H9 (cell line): ENCODE results near the gene CDC42EP3. TPM values are rescaled to one million over a fixed set of nuclear protein-coding genes. Genes with fewer than 3 reads are reported as not detected.

Experiments used
- DNase-seq: peaks from one replicate; pipeline ENCODE4 v3.0.0-alpha.2; 2017
- H2AFZ ChIP-seq: one replicate; pipeline ENCODE4 v1.6.1; 2013; ENCODE audit warnings: mild to moderate bottlenecking, low read length, control low read depth, moderate library complexity
- H2AK5ac ChIP-seq: 2 replicates; pipeline ENCODE4 v1.6.1; 2013; ENCODE audit warnings: low read length, control low read depth, mixed read lengths; ENCODE audit not compliant: insufficient read length
- H2BK120ac ChIP-seq: one replicate; pipeline ENCODE4 v1.6.1; 2013; ENCODE audit warnings: low read depth, mild to moderate bottlenecking, low read length, control low read depth, inconsistent platforms; ENCODE audit not compliant: poor library complexity, severe bottlenecking
- H2BK12ac ChIP-seq: 2 replicates; pipeline ENCODE4 v1.6.1; 2013; ENCODE audit warnings: low read length, control low read depth, mixed read lengths, low read depth; ENCODE audit not compliant: insufficient read length
- H2BK15ac ChIP-seq: 2 replicates; pipeline ENCODE4 v1.6.1; 2013; ENCODE audit warnings: low read depth, low read length, control low read depth
- H2BK20ac ChIP-seq: one replicate; pipeline ENCODE4 v1.6.1; 2013; ENCODE audit warnings: low read depth, mild to moderate bottlenecking, low read length, control low read depth, inconsistent platforms; ENCODE audit not compliant: poor library complexity, severe bottlenecking
- H2BK5ac ChIP-seq: 2 replicates; pipeline ENCODE4 v1.6.1; 2013; ENCODE audit warnings: low read length, control low read depth, mixed read lengths; ENCODE audit not compliant: insufficient read length
- H3K14ac ChIP-seq: 2 replicates; pipeline ENCODE4 v1.6.1; 2013; ENCODE audit warnings: low read length, control low read depth; ENCODE audit not compliant: insufficient read depth
- H3K18ac ChIP-seq: 2 replicates; pipeline ENCODE4 v1.6.1; 2013; ENCODE audit warnings: low read depth, mild to moderate bottlenecking, mixed read lengths, low read length, control low read depth; ENCODE audit not compliant: insufficient read length
- H3K23ac ChIP-seq: 2 replicates; pipeline ENCODE4 v1.6.1; 2013; ENCODE audit warnings: low read length, control low read depth, mixed read lengths, low read depth; ENCODE audit not compliant: insufficient read length
- H3K23me2 ChIP-seq: 2 replicates; pipeline ENCODE4 v1.6.1; 2013; ENCODE audit warnings: low read depth, mild to moderate bottlenecking, mixed read lengths, low read length, control low read depth; ENCODE audit not compliant: insufficient read length, poor library complexity, severe bottlenecking
- H3K27ac ChIP-seq: 2 replicates; pipeline ENCODE4 v1.5.1; 2013; ENCODE audit warnings: low read length, control low read depth, mixed read lengths, low read depth; ENCODE audit not compliant: insufficient read length
- H3K27me3 ChIP-seq: 2 replicates; pipeline ENCODE4 v1.6.1; 2013; ENCODE audit warnings: low read length, control low read depth, inconsistent platforms; ENCODE audit not compliant: insufficient read depth
- H3K4ac ChIP-seq: 2 replicates; pipeline ENCODE4 v1.6.1; 2013; ENCODE audit warnings: low read depth, mild to moderate bottlenecking, control low read depth, inconsistent platforms, low read length, moderate library complexity
- H3K4me1 ChIP-seq: 2 replicates; pipeline ENCODE4 v1.6.1; 2013; ENCODE audit warnings: low read length, control low read depth, inconsistent platforms; ENCODE audit not compliant: insufficient read depth
- H3K4me2 ChIP-seq: 2 replicates; pipeline ENCODE4 v1.6.1; 2013; ENCODE audit warnings: low read length, control low read depth, mixed read lengths; ENCODE audit not compliant: insufficient read length, insufficient read depth
- H3K56ac ChIP-seq: 2 replicates; pipeline ENCODE4 v1.6.1; 2013; ENCODE audit warnings: low read depth, mild to moderate bottlenecking, mixed read lengths, low read length, control low read depth; ENCODE audit not compliant: insufficient read length
- H3K79me1 ChIP-seq: 2 replicates; pipeline ENCODE4 v1.6.1; 2013; ENCODE audit warnings: low read depth, mild to moderate bottlenecking, moderate library complexity, low read length, control low read depth, inconsistent platforms; ENCODE audit not compliant: insufficient read depth, poor library complexity, severe bottlenecking
- H3K79me2 ChIP-seq: 2 replicates; pipeline ENCODE4 v1.6.1; 2013; ENCODE audit warnings: low read length, control low read depth, inconsistent platforms; ENCODE audit not compliant: insufficient read depth
- H3K9ac ChIP-seq: 2 replicates; pipeline ENCODE4 v1.6.1; 2013; ENCODE audit warnings: low read length, control low read depth, mixed read lengths; ENCODE audit not compliant: insufficient read length; ENCODE audit errors: extremely low read depth
- H3K9me3 ChIP-seq: one replicate; pipeline ENCODE4 v1.6.1; 2013; ENCODE audit warnings: low read depth, low read length, inconsistent platforms; ENCODE audit not compliant: control insufficient read depth
- H3T11ph ChIP-seq: one replicate; pipeline ENCODE4 v1.6.1; 2013; ENCODE audit warnings: mild to moderate bottlenecking, low read length, control low read depth, inconsistent platforms
- H4K20me1 ChIP-seq: one replicate; pipeline ENCODE4 v1.6.1; 2013; ENCODE audit not compliant: control insufficient read depth, insufficient read length, insufficient read depth
- H4K5ac ChIP-seq: 2 replicates; pipeline ENCODE4 v1.6.1; 2013; ENCODE audit warnings: low read depth, mild to moderate bottlenecking, mixed read lengths, low read length, control low read depth; ENCODE audit not compliant: insufficient read length
- H4K8ac ChIP-seq: replicated peaks from 2 replicates; pipeline ENCODE4 v1.6.1; 2013; ENCODE audit warnings: low read length, control low read depth, mixed read lengths, low read depth; ENCODE audit not compliant: insufficient read length
- H4K91ac ChIP-seq: 2 replicates; pipeline ENCODE4 v1.6.1; 2013; ENCODE audit warnings: low read depth, mild to moderate bottlenecking, moderate library complexity, mixed read lengths, low read length, control low read depth; ENCODE audit not compliant: insufficient read length
- H3K27ac Mint-ChIP-seq, 3 experiments: 2 replicates in 2 of 3; 3 replicates in 1 of 3; pipeline ENCODE4 v1.8.0; 2020 to 2021; ENCODE audit warnings: mixed read lengths in 3 of 3, mild to moderate bottlenecking in 1 of 3, moderate library complexity in 1 of 3
- H3K27me3 Mint-ChIP-seq: 2 replicates; pipeline ENCODE4 v1.8.0; 2021; ENCODE audit warnings: low read depth, mild to moderate bottlenecking, moderate library complexity, mixed read lengths
- H3K36me3 Mint-ChIP-seq, 3 experiments: 2 replicates in 2 of 3; 3 replicates in 1 of 3; pipeline ENCODE4 v1.8.0; 2020 to 2021; ENCODE audit warnings: low read depth in 3 of 3, mixed read lengths in 3 of 3; ENCODE audit not compliant: insufficient read depth in 1 of 3
- H3K4me1 Mint-ChIP-seq, 2 experiments: 2 replicates each; pipeline ENCODE4 v1.8.0; 2020; ENCODE audit warnings: mixed read lengths in 2 of 2
- H3K4me3 Mint-ChIP-seq, 2 experiments: 2 replicates in 1 of 2; 3 replicates in 1 of 2; pipeline ENCODE4 v1.8.0; 2020 to 2021; ENCODE audit warnings: mild to moderate bottlenecking in 2 of 2, mixed read lengths in 2 of 2, moderate library complexity in 1 of 2
- H3K9me3 Mint-ChIP-seq, 2 experiments: 2 replicates in 1 of 2; 3 replicates in 1 of 2; pipeline ENCODE4 v1.8.0; 2020; ENCODE audit warnings: mild to moderate bottlenecking in 2 of 2, mixed read lengths in 2 of 2, moderate library complexity in 1 of 2
- WGBS: extraction: QIAGEN DNeasy Blood & Tissue Kit; methylation state at CpG from one replicate; pipeline ENCODE4 v1.1.7; 2013; ENCODE audit warnings: missing lambda C conversion rate, low lambda C conversion rate, mixed read lengths; ENCODE audit not compliant: insufficient read length; ENCODE audit errors: extremely low coverage; 5-methylcytosine and 5-hydroxymethylcytosine counted together
- total RNA-seq: library from RNA; stranded (reverse); gene quantifications from 2 replicates; pipeline ENCODE4 v1.2.1, GENCODE V29; 2021
- TF ChIP-seq, protein P1 (sequence below): fragments of 200-600 bp; sonication (generic); conservative IDR thresholded peaks from 3 replicates; pipeline ENCODE4 v1.8.0; 2021; ENCODE audit warnings: antibody characterized with exemption, mild to moderate bottlenecking

CDC42EP3 gene
- total RNA-seq, 1 experiment from 2014 or later: 61.5 TPM

- H3K23me2 ChIP-seq: no peaks in the 10 kb centered on the region
- H3K9ac ChIP-seq: no peak overlapping the region
- H3K18ac ChIP-seq: no peak overlapping the region
- H3K4ac ChIP-seq: no peak overlapping the region
- H3K4me1 Mint-ChIP-seq: peaks cover 2 to 7% of the 10 kb centered on the region in 2 experiments; a peak in 2 of 4 replicates
- no CpG with 5 or more reads among the region's 5 CpGs for WGBS
- no peak overlapping the region for H4K5ac ChIP-seq
- H3K56ac ChIP-seq: no peak overlapping the region
- H3T11ph ChIP-seq: no peak overlapping the region
- no peaks in the 10 kb centered on the region for H4K20me1 ChIP-seq
- peaks cover 0 to 4% of the 10 kb centered on the region in 2 experiments; a peak in 1 of 5 replicates for H3K9me3 Mint-ChIP-seq
- H2BK5ac ChIP-seq: no peak overlapping the region
- H3K27ac ChIP-seq: no peak overlapping the region
- H3K4me2 ChIP-seq: no peak overlapping the region
- no peak overlapping the region for H3K27ac Mint-ChIP-seq
- H2BK20ac ChIP-seq: no peak overlapping the region
- no peaks in the 10 kb centered on the region for H3K9me3 ChIP-seq
- H4K91ac ChIP-seq: no peak overlapping the region
- H3K27me3 Mint-ChIP-seq: no peaks in the 10 kb centered on the region; the same call in 1 of the 2 replicates
- no peak overlapping the region for H4K8ac ChIP-seq
- H3K4me3 Mint-ChIP-seq: no peak overlapping the region
- TF ChIP-seq, protein P1, sequence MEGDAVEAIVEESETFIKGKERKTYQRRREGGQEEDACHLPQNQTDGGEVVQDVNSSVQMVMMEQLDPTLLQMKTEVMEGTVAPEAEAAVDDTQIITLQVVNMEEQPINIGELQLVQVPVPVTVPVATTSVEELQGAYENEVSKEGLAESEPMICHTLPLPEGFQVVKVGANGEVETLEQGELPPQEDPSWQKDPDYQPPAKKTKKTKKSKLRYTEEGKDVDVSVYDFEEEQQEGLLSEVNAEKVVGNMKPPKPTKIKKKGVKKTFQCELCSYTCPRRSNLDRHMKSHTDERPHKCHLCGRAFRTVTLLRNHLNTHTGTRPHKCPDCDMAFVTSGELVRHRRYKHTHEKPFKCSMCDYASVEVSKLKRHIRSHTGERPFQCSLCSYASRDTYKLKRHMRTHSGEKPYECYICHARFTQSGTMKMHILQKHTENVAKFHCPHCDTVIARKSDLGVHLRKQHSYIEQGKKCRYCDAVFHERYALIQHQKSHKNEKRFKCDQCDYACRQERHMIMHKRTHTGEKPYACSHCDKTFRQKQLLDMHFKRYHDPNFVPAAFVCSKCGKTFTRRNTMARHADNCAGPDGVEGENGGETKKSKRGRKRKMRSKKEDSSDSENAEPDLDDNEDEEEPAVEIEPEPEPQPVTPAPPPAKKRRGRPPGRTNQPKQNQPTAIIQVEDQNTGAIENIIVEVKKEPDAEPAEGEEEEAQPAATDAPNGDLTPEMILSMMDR: no peak
- H2BK120ac ChIP-seq: no peak overlapping the region
- no peak overlapping the region for H2BK15ac ChIP-seq
- no peak for DNase-seq
- no peaks in the 10 kb centered on the region for H3K4me1 ChIP-seq
- no peak overlapping the region for H2AK5ac ChIP-seq
- H3K14ac ChIP-seq: no peak overlapping the region
- no peak overlapping the region for H2BK12ac ChIP-seq
- H3K36me3 Mint-ChIP-seq: peaks cover 0 to 3% (median 2%) of the 10 kb centered on the region in 3 experiments; a peak in 1 of 7 replicates
- H2AFZ ChIP-seq: no peak overlapping the region
- H3K79me1 ChIP-seq: no peaks in the 10 kb centered on the region
- H3K23ac ChIP-seq: no peak overlapping the region
- H3K27me3 ChIP-seq: no peaks in the 10 kb centered on the region
- no peaks in the 10 kb centered on the region for H3K79me2 ChIP-seq
These were observed 60.7 kb downstream of the CDC42EP3 start for GRCh38 chr2:37610638-37611289.
